Left ventricle myocardium inferior (tissue), 1 donor: ENCODE results near the gene PPM1H. TPM values are rescaled to one million over a fixed set of nuclear protein-coding genes. Genes with fewer than 3 reads are reported as not detected.

ENCODE experiments used
- DNase-seq: peaks from one replicate; pipeline ENCODE4 v3.0.0-alpha.2; 2020
- H3K27ac ChIP-seq: fragments of 200-600 bp; replicated peaks from 2 replicates; pipeline ENCODE4 v1.8.0; 2021
- H3K27me3 ChIP-seq: fragments of 200-600 bp; 2 replicates; pipeline ENCODE4 v1.8.0; 2021; ENCODE audit warnings: low read depth
- H3K36me3 ChIP-seq: fragments of 200-600 bp; 2 replicates; pipeline ENCODE4 v1.8.0; 2021
- H3K4me1 ChIP-seq: fragments of 200-600 bp; 2 replicates; pipeline ENCODE4 v1.8.0; 2021
- H3K4me3 ChIP-seq: fragments of 200-600 bp; 2 replicates; pipeline ENCODE4 v1.8.0; 2021; ENCODE audit warnings: mild to moderate bottlenecking, moderate library complexity
- H3K9me3 ChIP-seq: fragments of 200-600 bp; replicated peaks from 2 replicates; pipeline ENCODE4 v1.8.0; 2021
- intact Hi-C: fragments of 100-400 bp; cut with micrococcal nuclease; formaldehyde crosslinking; loops from one replicate; pipeline ENCODE4 v1.11.0; 2022
- total RNA-seq: library from RNA; stranded (reverse); fragmentation: NEBNext Ultra II Directional; extraction: Animal tissue kit (Norgen Biotek cat#: 25700); gene quantifications from one replicate; pipeline ENCODE4 v1.2.1, GENCODE V29; 2021
- TF ChIP-seq, protein P1 (sequence below): fragments of 200-600 bp; IDR thresholded peaks from 2 replicates; pipeline ENCODE4 v1.8.0; 2021; ENCODE audit warnings: antibody characterized with exemption, mild to moderate bottlenecking, borderline replicate concordance
- donor health status: DM: no; HTN: yes; CAD: no; lungs with severe emphysema.

Gene PPM1H
- total RNA-seq, 1 donor from 2014 or later, result 6.0 TPM

DNA sequence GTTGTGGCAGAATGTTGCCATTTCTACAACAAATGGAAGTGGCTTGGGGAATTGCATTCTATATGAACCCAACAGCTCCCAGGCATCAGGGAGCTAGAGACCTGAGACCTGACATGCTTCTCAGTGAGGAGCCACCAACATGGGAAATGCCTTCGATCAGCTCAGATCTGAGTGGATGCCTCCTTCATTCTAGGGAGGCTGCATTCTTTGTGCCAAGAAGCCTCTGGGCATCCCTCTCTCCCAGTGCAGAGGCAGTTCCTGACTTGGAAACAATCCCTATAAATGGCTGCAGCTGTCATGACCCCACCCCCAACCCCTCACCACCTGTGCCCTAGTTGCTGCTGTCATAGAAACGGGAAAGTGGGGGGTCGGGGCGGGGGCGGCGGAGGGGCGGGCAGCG is 196.3 kb downstream of the PPM1H start:
- Histone ChIP-seq H3K9me3 (no peaks in the 10 kb centered on the region), H3K4me1 (peaks cover 14% of the 10 kb centered on the region), H3K36me3 (no peaks in the 10 kb centered on the region), H3K27ac (no peak overlapping the region), H3K27me3 (no peaks in the 10 kb centered on the region), H3K4me3 (no peak overlapping the region)
- TF ChIP-seq, protein P1, sequence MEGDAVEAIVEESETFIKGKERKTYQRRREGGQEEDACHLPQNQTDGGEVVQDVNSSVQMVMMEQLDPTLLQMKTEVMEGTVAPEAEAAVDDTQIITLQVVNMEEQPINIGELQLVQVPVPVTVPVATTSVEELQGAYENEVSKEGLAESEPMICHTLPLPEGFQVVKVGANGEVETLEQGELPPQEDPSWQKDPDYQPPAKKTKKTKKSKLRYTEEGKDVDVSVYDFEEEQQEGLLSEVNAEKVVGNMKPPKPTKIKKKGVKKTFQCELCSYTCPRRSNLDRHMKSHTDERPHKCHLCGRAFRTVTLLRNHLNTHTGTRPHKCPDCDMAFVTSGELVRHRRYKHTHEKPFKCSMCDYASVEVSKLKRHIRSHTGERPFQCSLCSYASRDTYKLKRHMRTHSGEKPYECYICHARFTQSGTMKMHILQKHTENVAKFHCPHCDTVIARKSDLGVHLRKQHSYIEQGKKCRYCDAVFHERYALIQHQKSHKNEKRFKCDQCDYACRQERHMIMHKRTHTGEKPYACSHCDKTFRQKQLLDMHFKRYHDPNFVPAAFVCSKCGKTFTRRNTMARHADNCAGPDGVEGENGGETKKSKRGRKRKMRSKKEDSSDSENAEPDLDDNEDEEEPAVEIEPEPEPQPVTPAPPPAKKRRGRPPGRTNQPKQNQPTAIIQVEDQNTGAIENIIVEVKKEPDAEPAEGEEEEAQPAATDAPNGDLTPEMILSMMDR, result no peak
- intact Hi-C loops, result no loop called here
- no peak for DNase-seq

DNA sequence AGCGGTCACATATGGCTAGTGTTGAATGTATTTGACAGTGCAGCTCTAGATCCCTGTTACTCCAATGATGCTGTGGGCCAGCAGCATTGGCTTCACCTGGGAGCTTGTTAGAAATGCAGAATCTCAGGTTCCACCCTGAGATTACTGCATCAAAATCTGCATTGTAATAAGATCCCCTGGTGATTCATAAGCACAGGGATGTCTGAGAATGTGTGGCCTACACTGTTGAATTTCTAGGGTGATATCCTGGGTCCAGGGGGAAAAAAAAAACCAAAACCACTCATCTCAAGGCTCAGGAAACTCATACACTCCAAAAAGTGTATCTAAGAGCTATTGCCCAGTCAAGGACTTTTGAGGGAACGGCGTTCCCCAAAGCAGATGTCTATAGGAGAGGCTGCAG is 196.8 kb downstream of the PPM1H start:
- H3K36me3 ChIP-seq, result no peaks in the 10 kb centered on the region
- intact Hi-C loops, result no loop called here
- no peak for DNase-seq
- H3K27ac ChIP-seq, result no peak overlapping the region
- H3K4me3 ChIP-seq, result no peak overlapping the region
- TF ChIP-seq, protein P1, result no peak
- H3K4me1 ChIP-seq, result peaks cover 17% of the 10 kb centered on the region
- no peaks in the 10 kb centered on the region for H3K9me3 ChIP-seq
- no peaks in the 10 kb centered on the region for H3K27me3 ChIP-seq

DNA sequence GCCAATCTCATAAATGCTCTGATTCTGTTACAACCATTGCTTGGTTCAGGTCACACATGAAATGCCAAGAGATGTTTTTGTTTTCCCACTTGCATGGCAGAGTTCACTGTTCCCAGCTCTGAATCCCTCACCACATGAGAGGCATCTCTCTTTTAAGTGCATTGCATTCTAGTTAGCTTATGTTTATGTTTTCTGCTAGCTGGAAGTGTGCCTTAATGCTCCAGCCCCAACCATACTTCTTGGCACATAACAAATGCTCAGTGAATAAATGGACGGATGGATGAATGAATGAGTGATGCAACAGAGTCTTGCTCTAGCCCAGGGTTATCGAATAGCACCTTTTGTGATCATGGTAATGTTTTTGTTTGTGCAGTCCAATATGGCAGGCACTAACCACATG is 197.3 kb downstream of the PPM1H start:
- peaks cover 22% of the 10 kb centered on the region for H3K4me1 ChIP-seq
- H3K27me3 ChIP-seq, result no peaks in the 10 kb centered on the region
- DNase-seq, result no peak
- TF ChIP-seq, protein P1, result no peak
- no peak overlapping the region for H3K4me3 ChIP-seq
- no peaks in the 10 kb centered on the region for H3K36me3 ChIP-seq
- H3K27ac ChIP-seq, result no peak overlapping the region
- intact Hi-C loops, result no loop called here
- H3K9me3 ChIP-seq, result no peaks in the 10 kb centered on the region

DNA sequence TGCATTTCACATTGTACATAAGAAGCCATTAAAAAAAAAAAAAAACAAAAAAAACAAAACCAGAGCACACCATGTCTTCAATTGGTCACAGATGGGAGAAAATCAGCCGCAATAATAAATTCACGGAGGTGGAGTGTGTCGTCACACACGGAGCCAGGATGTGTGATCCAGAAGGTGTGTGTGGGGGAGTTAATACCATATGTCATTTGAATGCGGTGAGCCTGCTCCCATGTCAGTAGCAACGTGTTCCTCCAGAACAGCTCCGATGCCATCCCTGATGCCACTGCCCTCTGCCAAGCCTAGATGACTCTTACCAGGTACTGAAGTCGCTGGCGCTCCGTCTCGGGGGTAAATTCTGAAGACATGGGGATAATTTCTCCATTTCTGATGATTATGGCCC is 197.8 kb downstream of the PPM1H start:
- no peak for DNase-seq
- Histone ChIP-seq H3K4me1 (peaks cover 24% of the 10 kb centered on the region), H3K9me3 (no peaks in the 10 kb centered on the region), H3K27ac (no peak overlapping the region), H3K4me3 (no peak overlapping the region), H3K36me3 (no peaks in the 10 kb centered on the region), H3K27me3 (no peaks in the 10 kb centered on the region)
- TF ChIP-seq, protein P1, result no peak
- intact Hi-C loops, result no loop called here

DNA sequence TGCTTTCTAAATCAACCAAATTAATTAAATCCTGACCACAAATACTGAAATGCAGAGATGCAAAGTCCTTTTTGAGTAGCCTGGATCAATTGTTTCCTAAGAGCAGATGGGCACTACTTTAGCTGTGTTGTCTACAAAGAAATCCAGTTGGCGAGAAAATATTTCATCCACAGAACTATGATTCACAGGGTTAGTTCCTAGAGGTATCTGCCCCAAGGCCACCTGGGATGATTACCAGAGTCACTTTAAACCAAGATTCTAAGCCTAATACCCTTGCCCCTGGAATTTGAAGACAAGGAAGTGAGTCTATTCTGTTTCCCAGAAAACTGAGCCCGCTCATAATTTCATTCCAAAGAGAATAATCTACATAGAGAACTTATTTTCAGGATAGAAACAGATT is 198.4 kb downstream of the PPM1H start:
- no peaks in the 10 kb centered on the region for H3K27me3 ChIP-seq
- TF ChIP-seq, protein P1, result no peak
- H3K27ac ChIP-seq, result no peak overlapping the region
- H3K9me3 ChIP-seq, result no peaks in the 10 kb centered on the region
- no peaks in the 10 kb centered on the region for H3K36me3 ChIP-seq
- DNase-seq, result no peak
- intact Hi-C loops, result no loop called here
- no peak overlapping the region for H3K4me3 ChIP-seq
- H3K4me1 ChIP-seq, result peaks cover 30% of the 10 kb centered on the region
